Measurements from ENCODE around the gene RXRA.

Gene RXRA

DNA sequence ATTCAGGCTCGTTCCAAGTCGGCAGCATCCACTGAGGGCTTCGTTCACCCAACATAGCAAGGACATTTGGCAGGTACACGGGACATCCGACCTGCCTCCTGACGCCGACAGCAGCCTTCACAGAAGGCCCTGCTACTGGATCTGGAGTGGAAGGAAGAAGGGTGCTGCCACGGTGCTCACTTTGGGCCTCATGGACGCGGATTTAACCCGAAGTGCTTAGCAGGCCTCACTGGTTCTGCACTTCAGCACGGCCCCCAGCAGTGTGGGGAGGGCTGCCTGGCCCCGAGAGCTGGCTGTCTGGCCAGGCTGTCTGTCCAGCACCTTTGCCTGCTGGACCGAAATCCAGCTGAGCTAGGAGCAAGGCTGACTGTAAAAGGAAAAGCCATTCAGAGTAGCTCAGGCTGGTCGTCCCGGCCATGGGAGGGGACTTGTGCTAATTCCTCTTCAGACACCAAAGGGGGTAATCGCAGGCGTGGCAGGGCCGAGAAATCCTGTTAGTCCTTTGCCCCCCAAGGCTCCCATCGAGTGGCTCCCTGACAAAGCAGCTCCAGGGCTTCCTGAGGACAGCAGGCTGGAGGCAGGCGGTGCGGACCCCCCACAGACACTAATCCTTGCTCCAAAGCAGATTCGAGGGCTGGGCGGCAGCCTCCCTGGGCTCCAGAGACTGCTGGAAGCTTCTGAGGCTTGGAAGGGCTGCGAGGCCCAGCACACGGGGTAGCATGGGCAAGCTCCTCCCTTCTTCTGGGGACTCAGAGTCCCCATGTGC lies 11.1 kb upstream of the RXRA start:
- no peaks in the 10 kb centered on the region for H3K79me1 ChIP-seq (replicated peaks; ENCODE audit: low read length, poor library complexity, severe bottlenecking)
- DNase-seq = no peak
- H2AFZ ChIP-seq (ENCODE audit: low read depth, low read length) = no peak overlapping the region
- H4K8ac ChIP-seq (ENCODE audit: low read length) = no peak overlapping the region
- no peak overlapping the region for H3K14ac ChIP-seq (ENCODE audit: low read length in 2 of 2)
- peaks cover 0 to 2% of the 10 kb centered on the region in 2 experiments for H3K27me3 ChIP-seq (ENCODE audit: control insufficient read depth in 1 of 2, insufficient read depth in 1 of 2, low read length in 2 of 2)
- no peak overlapping the region for H3K4me3 ChIP-seq (ENCODE audit: insufficient read depth in 1 of 2, low read depth in 1 of 2, low read length in 2 of 2)
- H4K91ac ChIP-seq (ENCODE audit: low read length) = no peak overlapping the region
- H3K4me1 ChIP-seq (ENCODE audit: control insufficient read depth, insufficient read depth, low read depth, low read length) = peaks cover 16% of the 10 kb centered on the region
- peak overlapping the region in 1 of 2 experiments; percentile 58 for H3K4ac ChIP-seq (ENCODE audit: low read depth in 1 of 2, low read length in 2 of 2)
- H3K27ac ChIP-seq (ENCODE audit: low read length, poor library complexity, severe bottlenecking) = no peak overlapping the region
- peak overlapping the region in 1 of 2 experiments; percentile 16 for H2BK12ac ChIP-seq (ENCODE audit: low read length in 2 of 2)
- no peak overlapping the region for H3K4me2 ChIP-seq (ENCODE audit: low read length, poor library complexity, severe bottlenecking)
- H3K36me3 ChIP-seq (ENCODE audit: control insufficient read depth in 1 of 2, insufficient read depth in 2 of 2, low read depth in 1 of 2, low read length in 2 of 2) = no peaks in the 10 kb centered on the region
- H2AK5ac ChIP-seq (ENCODE audit: low read length, severe bottlenecking) = no peak overlapping the region
- no peak overlapping the region for H2BK120ac ChIP-seq (ENCODE audit: low read depth, low read length)
- no peak overlapping the region for H2BK15ac ChIP-seq (ENCODE audit: low read depth, poor library complexity, severe bottlenecking)
- no peak overlapping the region for H3K23ac ChIP-seq (ENCODE audit: low read length in 2 of 2)
- no peak overlapping the region for H2BK5ac ChIP-seq (ENCODE audit: low read depth, low read length, poor library complexity, severe bottlenecking)
- H3K9me3 ChIP-seq (ENCODE audit: control insufficient read depth, low read length) = peaks cover 17% of the 10 kb centered on the region
- WGBS = 65% methylated on average over 26 of the region's 26 CpGs
- no peak overlapping the region for H3K18ac ChIP-seq (ENCODE audit: low read depth in 1 of 2, low read length in 2 of 2)
- H3K9ac ChIP-seq (ENCODE audit: low read length) = no peak overlapping the region

- H2BK15ac ChIP-seq (ENCODE audit: low read depth, poor library complexity, severe bottlenecking) = peak overlapping the region; percentile 18
- no peak overlapping the region for H3K9ac ChIP-seq (ENCODE audit: low read length)
- no peak overlapping the region for H3K4ac ChIP-seq (ENCODE audit: low read depth in 1 of 2, low read length in 2 of 2)
- WGBS = 92% methylated on average over 19 of the region's 19 CpGs
- H2AK5ac ChIP-seq (ENCODE audit: low read length, severe bottlenecking) = no peak overlapping the region
- H3K27ac ChIP-seq (ENCODE audit: low read length, poor library complexity, severe bottlenecking) = no peak overlapping the region
- H3K14ac ChIP-seq (ENCODE audit: low read length in 2 of 2) = peak overlapping the region in 1 of 2 experiments; percentile 26
- H2BK5ac ChIP-seq (ENCODE audit: low read depth, low read length, poor library complexity, severe bottlenecking) = no peak overlapping the region
- DNase-seq = no peak
- no peak overlapping the region for H3K23ac ChIP-seq (ENCODE audit: low read length in 2 of 2)
- no peaks in the 10 kb centered on the region for H3K27me3 ChIP-seq (ENCODE audit: control insufficient read depth in 1 of 2, insufficient read depth in 1 of 2, low read length in 2 of 2)
- no peak overlapping the region for H2AFZ ChIP-seq (ENCODE audit: low read depth, low read length)
- H3K4me2 ChIP-seq (ENCODE audit: low read length, poor library complexity, severe bottlenecking) = no peak overlapping the region
- no peak overlapping the region for H3K4me3 ChIP-seq (ENCODE audit: insufficient read depth in 1 of 2, low read depth in 1 of 2, low read length in 2 of 2)
- H4K8ac ChIP-seq (ENCODE audit: low read length) = no peak overlapping the region
- no peaks in the 10 kb centered on the region for H3K79me1 ChIP-seq (replicated peaks; ENCODE audit: low read length, poor library complexity, severe bottlenecking)
- peaks cover 17% of the 10 kb centered on the region for H3K9me3 ChIP-seq (ENCODE audit: control insufficient read depth, low read length)
- H3K18ac ChIP-seq (ENCODE audit: low read depth in 1 of 2, low read length in 2 of 2) = no peak overlapping the region
- H4K91ac ChIP-seq (ENCODE audit: low read length) = no peak overlapping the region
- no peaks in the 10 kb centered on the region for H3K36me3 ChIP-seq (ENCODE audit: control insufficient read depth in 1 of 2, insufficient read depth in 2 of 2, low read depth in 1 of 2, low read length in 2 of 2)
- H2BK120ac ChIP-seq (ENCODE audit: low read depth, low read length) = no peak overlapping the region
- peaks cover 21% of the 10 kb centered on the region for H3K4me1 ChIP-seq (ENCODE audit: control insufficient read depth, insufficient read depth, low read depth, low read length)
- no peak overlapping the region for H2BK12ac ChIP-seq (ENCODE audit: low read length in 2 of 2)
Observed at GRCh38 chr9:134315716-134316448, 10.4 kb upstream of the RXRA start.

DNA sequence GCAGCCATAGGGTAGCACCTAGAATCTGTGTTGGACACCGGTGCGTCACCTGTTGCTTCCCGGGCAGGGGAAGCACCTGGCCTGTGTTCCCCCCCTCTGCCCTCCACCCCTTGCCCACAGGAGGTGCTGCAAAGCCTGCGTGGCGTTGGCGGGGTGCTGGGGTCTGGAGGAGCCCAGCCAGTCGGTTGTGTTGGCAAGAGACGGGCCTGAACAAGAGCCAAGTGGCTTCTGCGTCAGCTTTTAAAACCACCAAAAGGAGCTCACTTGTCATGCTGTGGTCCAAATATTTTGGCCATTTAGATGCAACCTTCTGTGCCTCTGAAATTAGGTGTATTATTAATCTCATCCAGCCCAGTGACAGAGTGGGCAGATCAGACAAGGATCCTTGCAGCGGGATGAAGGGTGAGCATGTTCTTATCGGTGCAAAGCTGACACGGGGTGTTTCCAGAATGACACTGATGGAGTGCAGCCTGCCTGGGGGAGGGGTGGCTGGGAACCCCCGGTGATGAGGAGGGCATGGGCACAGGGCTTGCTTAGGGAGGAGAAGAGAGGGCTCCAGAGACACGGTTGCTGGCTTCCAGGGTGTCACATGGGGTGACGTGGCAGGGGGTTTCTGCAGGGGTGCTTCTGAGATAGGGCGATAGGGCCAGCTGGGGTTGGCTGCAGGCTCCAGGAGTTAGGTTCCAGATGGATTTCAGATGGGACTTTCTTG lies 9.7 kb upstream of the RXRA start:
- H4K91ac ChIP-seq (ENCODE audit: low read length) = no peak overlapping the region
- H3K27ac ChIP-seq (ENCODE audit: low read length, poor library complexity, severe bottlenecking) = no peak overlapping the region
- no peak for DNase-seq
- peak overlapping the region in 1 of 2 experiments; percentile 51 for H3K18ac ChIP-seq (ENCODE audit: low read depth in 1 of 2, low read length in 2 of 2)
- H2BK12ac ChIP-seq (ENCODE audit: low read length in 2 of 2) = no peak overlapping the region
- 76% methylated on average over 14 of the region's 16 CpGs for WGBS
- H3K79me1 ChIP-seq (replicated peaks; ENCODE audit: low read length, poor library complexity, severe bottlenecking) = no peaks in the 10 kb centered on the region
- no peak overlapping the region for H3K4me2 ChIP-seq (ENCODE audit: low read length, poor library complexity, severe bottlenecking)
- peaks cover 16% of the 10 kb centered on the region for H3K9me3 ChIP-seq (ENCODE audit: control insufficient read depth, low read length)
- no peak overlapping the region for H3K14ac ChIP-seq (ENCODE audit: low read length in 2 of 2)
- H3K23ac ChIP-seq (ENCODE audit: low read length in 2 of 2) = no peak overlapping the region
- no peak overlapping the region for H2BK15ac ChIP-seq (ENCODE audit: low read depth, poor library complexity, severe bottlenecking)
- H3K4ac ChIP-seq (ENCODE audit: low read depth in 1 of 2, low read length in 2 of 2) = no peak overlapping the region
- H2BK120ac ChIP-seq (ENCODE audit: low read depth, low read length) = no peak overlapping the region
- H2AFZ ChIP-seq (ENCODE audit: low read depth, low read length) = no peak overlapping the region
- no peak overlapping the region for H2BK5ac ChIP-seq (ENCODE audit: low read depth, low read length, poor library complexity, severe bottlenecking)
- H3K4me1 ChIP-seq (ENCODE audit: control insufficient read depth, insufficient read depth, low read depth, low read length) = peaks cover 25% of the 10 kb centered on the region
- H3K4me3 ChIP-seq (ENCODE audit: insufficient read depth in 1 of 2, low read depth in 1 of 2, low read length in 2 of 2) = no peak overlapping the region
- no peak overlapping the region for H4K8ac ChIP-seq (ENCODE audit: low read length)
- no peak overlapping the region for H3K9ac ChIP-seq (ENCODE audit: low read length)
- no peaks in the 10 kb centered on the region for H3K36me3 ChIP-seq (ENCODE audit: control insufficient read depth in 1 of 2, insufficient read depth in 2 of 2, low read depth in 1 of 2, low read length in 2 of 2)
- H3K27me3 ChIP-seq (ENCODE audit: control insufficient read depth in 1 of 2, insufficient read depth in 1 of 2, low read length in 2 of 2) = no peaks in the 10 kb centered on the region
- no peak overlapping the region for H2AK5ac ChIP-seq (ENCODE audit: low read length, severe bottlenecking)

GRCh38 chr9:134317400-134317789 lies 8.9 kb upstream of the RXRA start:
- no peak overlapping the region for H3K27ac ChIP-seq (ENCODE audit: low read length, poor library complexity, severe bottlenecking)
- 88% methylated on average over 17 of the region's 17 CpGs for WGBS
- peak overlapping the region in 1 of 2 experiments; percentile 26 for H2BK12ac ChIP-seq (ENCODE audit: low read length in 2 of 2)

More at GRCh38 chr9:134317400-134317789, 8.9 kb upstream of the RXRA start:
- no peaks in the 10 kb centered on the region for H3K79me1 ChIP-seq (replicated peaks; ENCODE audit: low read length, poor library complexity, severe bottlenecking)
- H3K18ac ChIP-seq (ENCODE audit: low read depth in 1 of 2, low read length in 2 of 2) = peak overlapping the region in 1 of 2 experiments; percentile 48
- no peak overlapping the region for H3K4me3 ChIP-seq (ENCODE audit: insufficient read depth in 1 of 2, low read depth in 1 of 2, low read length in 2 of 2)
- no peak overlapping the region for H3K4me2 ChIP-seq (ENCODE audit: low read length, poor library complexity, severe bottlenecking)
- no peak overlapping the region for H2BK5ac ChIP-seq (ENCODE audit: low read depth, low read length, poor library complexity, severe bottlenecking)
- H4K8ac ChIP-seq (ENCODE audit: low read length) = no peak overlapping the region
- no peak overlapping the region for H3K9ac ChIP-seq (ENCODE audit: low read length)
- H3K36me3 ChIP-seq (ENCODE audit: control insufficient read depth in 1 of 2, insufficient read depth in 2 of 2, low read depth in 1 of 2, low read length in 2 of 2) = no peaks in the 10 kb centered on the region
- DNase-seq = no peak
- H2AK5ac ChIP-seq (ENCODE audit: low read length, severe bottlenecking) = no peak overlapping the region
- no peaks in the 10 kb centered on the region for H3K27me3 ChIP-seq (ENCODE audit: control insufficient read depth in 1 of 2, insufficient read depth in 1 of 2, low read length in 2 of 2)
- H2AFZ ChIP-seq (ENCODE audit: low read depth, low read length) = no peak overlapping the region
- peak overlapping the region in 1 of 2 experiments; percentile 29 for H3K4ac ChIP-seq (ENCODE audit: low read depth in 1 of 2, low read length in 2 of 2)
- H3K4me1 ChIP-seq (ENCODE audit: control insufficient read depth, insufficient read depth, low read depth, low read length) = peaks cover 25% of the 10 kb centered on the region
- no peak overlapping the region for H3K14ac ChIP-seq (ENCODE audit: low read length in 2 of 2)
- H3K23ac ChIP-seq (ENCODE audit: low read length in 2 of 2) = no peak overlapping the region
- H3K9me3 ChIP-seq (ENCODE audit: control insufficient read depth, low read length) = peaks cover 12% of the 10 kb centered on the region
- peak overlapping the region; percentile 70 for H4K91ac ChIP-seq (ENCODE audit: low read length)
- H2BK120ac ChIP-seq (ENCODE audit: low read depth, low read length) = no peak overlapping the region
- no peak overlapping the region for H2BK15ac ChIP-seq (ENCODE audit: low read depth, poor library complexity, severe bottlenecking)

Data from mesenchymal stem cell (in vitro differentiated cells and primary cell).